ENCODE data around the gene FAM171A2. TPM values are rescaled to one million over a fixed set of nuclear protein-coding genes. Genes with fewer than 3 reads are reported as not detected.

FAM171A2 gene
- total and polyA plus RNA-seq, 2 donors (not counting 1 experiment from before 2014, with no cell fraction given) = 0.18 to 0.69 TPM

DNA sequence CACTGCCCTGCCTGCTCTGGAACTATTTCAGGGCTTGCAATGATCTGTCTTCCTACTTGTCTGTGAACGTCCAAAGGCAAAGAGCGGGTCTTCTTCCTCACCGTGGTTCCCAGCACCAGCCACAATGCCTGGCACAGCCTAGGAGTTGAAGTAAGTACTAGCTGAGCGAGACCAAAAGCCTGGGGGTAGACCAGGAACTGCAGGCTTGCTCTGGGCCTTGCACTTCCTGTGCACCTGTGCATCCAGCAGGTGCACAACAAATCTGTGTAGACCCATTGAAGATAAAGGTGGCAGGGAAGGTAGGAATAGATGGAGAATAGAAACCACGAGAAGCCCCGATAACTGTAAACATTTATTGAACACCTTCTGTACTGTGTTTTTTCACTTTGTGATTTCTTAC is 4.6 kb downstream of the FAM171A2 start:
- H3K79me2 ChIP-seq (ENCODE audit: control insufficient read depth, insufficient read depth, low read length) = no peaks in the 10 kb centered on the region
- ChIA-PET CTCF (interaction anchor here (0.9 to 1.6 kb wide), 4 partner anchors 28 to 155 kb away, joined by 3 to 4 read pairs (median 4); no protein-coding TSS in a partner anchor), POLR2A (no interaction called here)
- H3K4me1 ChIP-seq (ENCODE audit: control insufficient read depth in 2 of 2, insufficient read depth in 2 of 2, low read length in 2 of 2) = peaks cover 8 to 19% of the 10 kb centered on the region in 2 donors
- no peaks in the 10 kb centered on the region for H3K9me3 Mint-ChIP-seq (ENCODE audit: insufficient read depth)
- TF ChIP-seq EZH2 (IDR thresholded peaks at IDR 0.05; ENCODE audit: borderline replicate concordance, insufficient read depth, low read depth, low read length, poor library complexity, severe bottlenecking) = no peak
- no peak for TF ChIP-seq CTCF (IDR thresholded peaks at IDR 0.05)
- no peaks in the 10 kb centered on the region for H3K9me3 ChIP-seq (ENCODE audit: control extremely low read depth in 1 of 3, control insufficient read depth in 2 of 3, insufficient read depth in 1 of 3, low read length in 2 of 3)
- H3K4me2 ChIP-seq (replicated peaks; ENCODE audit: low read depth, low read length, poor library complexity, severe bottlenecking) = no peak overlapping the region
- peaks cover 0 to 22% (median 6%) of the 10 kb centered on the region in 4 experiments for H3K27me3 ChIP-seq (replicated peaks in 1 of 4; ENCODE audit: control extremely low read depth in 1 of 4, control insufficient read depth in 3 of 4, insufficient read depth in 4 of 4, low read length in 3 of 4)
- H3K27ac ChIP-seq (ENCODE audit: low read length in 2 of 2) = no peak overlapping the region
- H3K4me1 Mint-ChIP-seq = peaks cover 11% of the 10 kb centered on the region
- 33% methylated on average over 3 of the region's 6 CpGs for WGBS (ENCODE audit: insufficient coverage)
- intact Hi-C loops (cut with micrococcal nuclease) = no loop called here
- H3K27ac Mint-ChIP-seq = no peak overlapping the region
- no peak overlapping the region for H3K4me3 Mint-ChIP-seq
- H3K27me3 Mint-ChIP-seq = peaks cover 10% of the 10 kb centered on the region
- no peak overlapping the region for H3K4me3 ChIP-seq (ENCODE audit: control extremely low read depth in 1 of 5, extremely low read depth in 1 of 5, insufficient read depth in 1 of 5, low read depth in 2 of 5, low read length in 4 of 5)
- ATAC-seq (ENCODE audit: low read depth) (no peak), DNase-seq (no peak)
- no peak overlapping the region for H3K9ac ChIP-seq (ENCODE audit: low read length)
- no peak overlapping the region for H2AFZ ChIP-seq (ENCODE audit: insufficient read depth, low read depth, low read length, poor library complexity, severe bottlenecking)
- no peaks in the 10 kb centered on the region for H3K36me3 ChIP-seq (replicated peaks in 1 of 2; ENCODE audit: control extremely low read depth in 1 of 2, control insufficient read depth in 1 of 2, extremely low read depth in 1 of 2, insufficient read depth in 2 of 2, low read length in 1 of 2)
- no peaks in the 10 kb centered on the region for H4K20me1 ChIP-seq (ENCODE audit: control insufficient read depth, insufficient read depth, low read length, poor library complexity, severe bottlenecking)

GRCh38 chr17:44358066-44358465 is 5.6 kb downstream of the FAM171A2 start:
- H2AFZ ChIP-seq (ENCODE audit: insufficient read depth, low read depth, low read length, poor library complexity, severe bottlenecking) = no peak overlapping the region
- H3K4me3 ChIP-seq (ENCODE audit: control extremely low read depth in 1 of 5, extremely low read depth in 1 of 5, insufficient read depth in 1 of 5, low read depth in 2 of 5, low read length in 4 of 5) = no peak overlapping the region
- no peak overlapping the region for H3K4me3 Mint-ChIP-seq
- peaks cover 10% of the 10 kb centered on the region for H3K4me1 Mint-ChIP-seq
- no peak overlapping the region for H3K4me2 ChIP-seq (replicated peaks; ENCODE audit: low read depth, low read length, poor library complexity, severe bottlenecking)
- no peaks in the 10 kb centered on the region for H3K9me3 ChIP-seq (ENCODE audit: control extremely low read depth in 1 of 3, control insufficient read depth in 2 of 3, insufficient read depth in 1 of 3, low read length in 2 of 3)
- intact Hi-C loops (cut with micrococcal nuclease) = no loop called here
- no peaks in the 10 kb centered on the region for H3K79me2 ChIP-seq (ENCODE audit: control insufficient read depth, insufficient read depth, low read length)
- POLR2A ChIA-PET = no interaction called here
- peaks cover 0 to under 1% of the 10 kb centered on the region in 2 experiments for H3K36me3 ChIP-seq (replicated peaks in 1 of 2; ENCODE audit: control extremely low read depth in 1 of 2, control insufficient read depth in 1 of 2, extremely low read depth in 1 of 2, insufficient read depth in 2 of 2, low read length in 1 of 2)
- ATAC-seq (ENCODE audit: low read depth) (no peak), DNase-seq (no peak)
- peaks cover 10 to 14% of the 10 kb centered on the region in 2 donors for H3K4me1 ChIP-seq (ENCODE audit: control insufficient read depth in 2 of 2, insufficient read depth in 2 of 2, low read length in 2 of 2)
- WGBS (ENCODE audit: insufficient coverage) = 96% methylated on average over 9 of the region's 9 CpGs
- peaks cover 3% of the 10 kb centered on the region for H4K20me1 ChIP-seq (ENCODE audit: control insufficient read depth, insufficient read depth, low read length, poor library complexity, severe bottlenecking)
- TF ChIP-seq EZH2 (IDR thresholded peaks at IDR 0.05; ENCODE audit: borderline replicate concordance, insufficient read depth, low read depth, low read length, poor library complexity, severe bottlenecking) = no peak
- TF ChIP-seq CTCF (IDR thresholded peaks at IDR 0.05) = no peak
- H3K27ac Mint-ChIP-seq = no peak overlapping the region
- CTCF ChIA-PET = interaction anchor here (0.9 to 1.5 kb wide), 7 partner anchors 9 to 154 kb away, joined by 3 to 6 read pairs (median 4); partner anchors contain the start of gene GRN
- no peaks in the 10 kb centered on the region for H3K9me3 Mint-ChIP-seq (ENCODE audit: insufficient read depth)
- H3K27ac ChIP-seq (ENCODE audit: low read length in 2 of 2) = no peak overlapping the region
- no peak overlapping the region for H3K9ac ChIP-seq (ENCODE audit: low read length)
- H3K27me3 ChIP-seq (replicated peaks in 1 of 4; ENCODE audit: control extremely low read depth in 1 of 4, control insufficient read depth in 3 of 4, insufficient read depth in 4 of 4, low read length in 3 of 4) = peaks cover 0 to 17% (median 6%) of the 10 kb centered on the region in 4 experiments
- peaks cover 10% of the 10 kb centered on the region for H3K27me3 Mint-ChIP-seq
